GM21825 (cell line): Measurements from ENCODE around the gene C22orf23.
"Not testable (repeated sequence)": the region's sequence is repeated elsewhere in the genome, so short reads cannot be mapped to it uniquely, and the experiment has no call there.

Source experiments
- ATAC-seq: cut with Tn5 transposase; IDR thresholded peaks from one replicate; pipeline ENCODE4 v1.9.1; 2021; ENCODE audit warnings: mild to moderate bottlenecking, moderate library complexity; ENCODE audit not compliant: unreplicated experiment

C22orf23 gene

DNA sequence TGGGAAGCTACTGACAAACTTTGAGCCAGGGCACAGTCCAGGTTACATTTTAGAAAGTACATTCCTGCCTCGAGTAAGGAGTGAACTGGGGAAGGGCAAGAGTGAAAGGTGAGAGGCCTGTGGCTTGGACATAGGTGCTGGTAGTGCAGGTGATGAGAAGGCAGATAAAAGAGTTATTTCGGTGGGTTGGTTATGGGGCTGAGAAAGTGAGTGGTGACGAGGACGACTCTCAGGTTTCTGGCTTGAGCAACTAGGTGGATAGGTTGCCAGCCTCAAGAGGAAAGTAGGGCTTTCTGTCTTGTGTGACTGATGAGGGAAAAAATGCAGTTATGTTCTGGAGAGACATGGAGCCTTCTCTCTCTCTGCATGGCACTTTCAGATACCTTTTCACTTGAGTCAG is 3.8 kb upstream of the C22orf23 start:
- ATAC-seq: no peak

DNA sequence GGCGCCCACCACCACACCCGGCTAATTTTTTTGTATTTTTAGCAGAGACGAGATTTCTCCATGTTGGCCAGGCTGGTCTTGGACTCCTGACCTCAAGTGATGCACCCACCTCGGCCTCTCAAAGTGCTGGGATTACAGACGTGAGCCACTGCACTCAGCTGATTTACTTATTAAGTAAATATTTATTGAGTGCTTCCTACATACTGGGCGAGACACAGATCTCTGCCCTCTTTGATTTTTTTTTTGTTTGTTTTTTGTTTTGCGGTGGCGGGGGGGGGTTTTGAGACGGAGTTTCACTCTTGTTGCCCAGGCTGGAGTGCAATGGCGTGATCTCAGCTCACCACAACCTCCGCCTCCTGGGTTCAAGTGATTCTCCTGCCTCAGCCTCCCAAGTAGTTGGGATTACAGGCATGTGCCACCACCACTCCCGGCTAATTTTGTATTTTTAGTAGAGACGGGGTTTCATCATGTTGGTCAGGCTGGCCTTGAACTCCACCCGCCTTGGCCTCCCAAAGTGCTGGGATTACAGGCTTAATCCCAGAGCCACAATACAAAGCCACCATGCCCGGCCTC is 2.5 kb upstream of the C22orf23 start:
- ATAC-seq: not testable (repeated sequence)

DNA sequence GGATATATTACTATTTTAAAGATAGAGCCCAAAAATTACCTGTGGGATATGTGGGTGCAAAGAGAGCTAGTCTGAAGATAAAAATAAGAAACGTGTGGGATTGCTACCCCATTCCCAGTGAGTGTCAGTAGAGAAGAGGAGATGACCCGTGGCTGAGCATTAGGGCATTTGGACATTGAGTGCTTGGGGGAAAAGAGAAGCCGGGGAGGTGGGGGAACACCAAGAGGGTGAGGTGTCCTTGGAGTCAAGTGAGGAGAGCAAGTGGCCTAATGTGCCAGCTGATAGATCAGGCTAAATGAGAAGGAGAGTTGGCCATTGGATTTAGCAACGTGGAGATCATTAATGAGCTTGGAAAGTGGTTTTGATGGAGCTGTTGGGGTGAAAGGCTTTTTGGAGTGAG is 1.3 kb upstream of the C22orf23 start:
- ATAC-seq: no peak

DNA sequence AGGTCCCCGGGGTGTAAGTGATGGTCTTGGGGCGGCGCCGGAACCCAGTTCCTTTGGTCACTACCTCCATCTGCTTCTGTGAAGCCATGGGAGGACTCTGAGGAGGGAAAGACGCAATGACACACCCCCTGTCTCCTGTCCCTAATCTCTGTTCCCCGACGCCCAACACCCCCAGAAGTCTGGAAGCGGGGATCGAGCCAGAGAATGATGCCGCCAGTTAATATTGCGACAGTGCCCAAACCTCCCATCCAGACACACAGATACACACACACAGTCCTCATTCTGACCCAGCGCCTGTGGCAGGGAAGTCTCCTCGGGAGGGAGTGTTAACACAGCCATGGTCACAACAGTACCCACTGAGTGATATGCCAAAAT is 352 bp downstream of the C22orf23 start:
- no peak for ATAC-seq

DNA sequence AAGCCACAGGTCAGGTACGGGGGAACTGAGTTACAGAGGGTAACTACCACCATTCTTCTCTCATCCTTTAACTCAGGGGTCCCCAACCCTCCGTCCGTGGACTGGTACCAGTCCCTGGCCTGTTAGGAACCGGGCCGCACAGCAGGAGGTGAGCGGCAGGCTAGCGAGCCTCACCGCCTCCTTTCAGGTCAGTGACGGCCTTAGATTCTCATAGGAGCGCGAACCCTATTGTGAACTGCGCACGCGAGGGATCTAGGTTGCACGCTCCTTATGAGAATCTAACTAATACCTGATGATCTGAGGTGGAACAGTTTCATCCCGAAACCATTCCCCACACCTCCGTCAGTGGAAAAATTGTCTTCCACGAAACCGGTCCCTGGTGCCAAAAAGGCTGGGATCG is 772 bp downstream of the C22orf23 start:
- ATAC-seq: not testable (repeated sequence)

DNA sequence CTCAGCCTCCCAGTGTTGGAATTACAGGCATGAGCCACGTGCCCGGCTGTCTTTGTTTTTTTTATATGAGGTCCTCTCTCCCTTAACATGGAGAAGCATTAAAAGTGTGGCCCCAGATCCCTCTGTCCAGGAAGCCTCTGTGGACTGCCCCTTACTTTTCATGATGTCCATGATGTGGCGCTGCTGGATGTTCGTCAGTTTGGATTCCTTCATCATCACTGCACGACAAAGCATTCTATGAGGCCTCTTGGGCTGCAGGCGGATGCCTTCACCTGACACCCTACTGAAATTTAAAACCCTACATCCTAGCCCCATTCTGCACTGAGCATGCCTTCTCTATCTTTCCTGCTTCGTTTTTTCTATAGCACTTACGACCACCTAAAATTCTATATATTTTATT is 2.1 kb downstream of the C22orf23 start:
- ATAC-seq: no peak

DNA sequence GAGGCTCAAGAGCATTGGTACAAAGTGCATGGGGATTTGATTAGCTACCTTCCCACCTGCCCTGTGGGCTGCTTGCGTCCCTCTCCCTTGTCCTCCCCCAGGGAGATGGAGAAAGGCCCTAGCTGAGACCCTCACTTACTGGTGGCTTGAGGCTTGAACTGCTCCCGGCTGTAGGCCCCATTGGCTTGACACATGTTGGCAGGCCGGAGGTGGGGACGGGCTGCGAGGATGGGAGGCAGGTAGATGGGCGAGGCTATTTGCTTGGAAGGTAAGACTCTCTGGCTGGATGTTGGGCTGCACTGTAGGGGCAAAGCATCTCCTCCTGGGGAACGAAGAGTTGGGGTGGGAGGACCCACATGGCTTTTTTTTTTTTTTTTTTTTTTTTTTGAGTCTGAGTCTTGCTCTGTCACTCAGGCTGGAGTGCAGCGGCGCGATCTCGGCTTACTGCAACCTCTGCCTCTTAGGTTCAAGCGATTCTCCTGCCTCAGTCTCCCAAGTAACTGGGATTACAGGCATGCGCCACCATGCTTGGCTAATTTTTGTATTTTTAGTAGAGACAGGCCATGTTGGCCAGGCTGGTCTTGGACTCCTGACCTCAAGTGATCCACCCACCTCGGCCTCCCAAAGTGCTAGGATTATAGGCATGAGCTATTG is 6.1 kb downstream of the C22orf23 start:
- ATAC-seq: not testable (repeated sequence)

DNA sequence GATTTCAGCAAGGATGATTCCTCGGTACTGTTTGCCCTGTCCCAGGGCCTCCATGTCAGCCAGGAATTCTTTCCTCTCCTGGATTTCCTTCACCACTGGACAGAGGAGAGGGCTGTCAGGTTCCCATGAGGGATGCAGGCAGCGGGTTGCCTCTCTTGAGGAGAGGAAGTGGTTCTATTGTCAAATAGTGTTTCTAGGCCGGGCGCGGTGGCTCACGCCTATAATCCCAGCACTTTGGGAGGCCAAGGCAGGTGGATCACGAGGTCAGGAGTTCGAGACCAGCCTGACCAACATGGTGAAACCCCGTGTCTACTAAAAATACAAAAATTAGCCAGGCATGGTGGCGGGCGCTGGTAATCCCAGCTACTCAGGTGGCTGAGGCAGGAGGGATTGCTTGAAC is 9.0 kb downstream of the C22orf23 start:
- not testable (repeated sequence) for ATAC-seq

DNA sequence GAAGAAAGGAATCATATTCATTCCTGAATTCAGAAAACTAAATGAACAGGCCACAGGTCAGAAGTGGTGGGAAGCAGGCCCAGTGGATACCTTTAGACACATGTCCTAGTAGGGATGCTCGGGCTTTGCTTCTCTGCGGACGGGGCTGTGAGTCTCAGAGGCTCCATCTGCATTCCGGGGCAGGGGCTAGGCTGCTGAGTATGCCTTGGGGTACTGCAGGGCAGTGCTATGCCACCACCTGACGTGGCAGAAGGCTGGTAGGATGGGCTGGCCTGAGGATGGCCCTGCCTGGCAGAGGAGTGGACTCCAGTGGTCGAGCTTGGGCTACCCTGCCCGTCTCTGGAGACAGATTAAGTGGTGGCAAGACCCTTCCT is 9.6 kb downstream of the C22orf23 start:
- ATAC-seq: no peak

DNA sequence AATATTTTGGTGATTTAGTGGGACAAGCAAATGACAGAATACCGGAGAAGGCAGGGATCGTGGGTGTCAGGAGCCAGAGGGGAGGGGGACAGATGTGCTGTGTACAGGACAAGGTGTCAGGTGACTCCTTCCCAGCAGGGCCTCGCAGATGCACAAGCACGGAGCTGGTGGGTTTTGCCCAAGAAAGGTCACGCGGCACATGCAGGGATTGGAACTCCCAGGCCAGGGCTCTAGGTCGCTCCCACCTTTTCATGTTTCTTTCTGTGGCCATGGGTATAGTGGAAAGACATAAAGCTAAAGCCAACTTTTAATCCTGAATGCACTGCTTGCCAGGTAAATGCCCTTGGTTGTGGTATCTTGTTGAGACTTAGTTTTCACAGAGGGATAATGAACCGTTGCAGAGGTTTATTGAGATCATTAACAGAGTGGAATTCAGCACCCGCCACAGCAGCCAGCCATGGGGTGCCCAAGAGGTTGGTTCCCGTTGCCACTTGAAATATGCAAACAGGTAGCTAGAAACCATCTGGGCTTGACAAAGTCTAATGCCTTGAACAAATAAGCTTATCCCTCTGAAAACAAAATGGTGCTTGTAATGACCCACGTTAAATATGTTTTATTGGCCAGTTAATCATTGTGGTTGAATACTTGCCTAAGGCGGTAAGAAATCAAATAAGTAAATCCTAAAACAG is 10.1 kb downstream of the C22orf23 start:
- ATAC-seq: no peak

DNA sequence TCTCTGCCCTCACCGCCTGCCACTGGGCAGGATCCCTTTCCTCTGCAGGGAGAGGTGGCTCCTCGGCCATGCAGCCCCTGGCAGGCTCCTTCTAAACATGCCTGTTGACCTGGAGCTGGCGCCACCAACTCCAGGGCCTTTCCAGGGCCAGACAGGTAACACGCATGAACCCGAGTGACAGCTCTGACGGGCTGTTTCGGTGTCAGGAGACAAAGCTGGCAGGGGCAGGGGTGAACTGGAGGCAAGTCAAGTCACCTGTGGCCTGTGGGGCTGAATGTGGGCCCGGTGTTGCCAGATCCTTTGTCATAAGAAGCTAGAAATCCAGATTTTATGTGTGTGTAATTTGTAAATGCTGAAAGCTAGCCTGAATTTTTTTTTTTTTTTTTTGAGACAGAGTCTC is 11.3 kb downstream of the C22orf23 start:
- no peak for ATAC-seq

DNA sequence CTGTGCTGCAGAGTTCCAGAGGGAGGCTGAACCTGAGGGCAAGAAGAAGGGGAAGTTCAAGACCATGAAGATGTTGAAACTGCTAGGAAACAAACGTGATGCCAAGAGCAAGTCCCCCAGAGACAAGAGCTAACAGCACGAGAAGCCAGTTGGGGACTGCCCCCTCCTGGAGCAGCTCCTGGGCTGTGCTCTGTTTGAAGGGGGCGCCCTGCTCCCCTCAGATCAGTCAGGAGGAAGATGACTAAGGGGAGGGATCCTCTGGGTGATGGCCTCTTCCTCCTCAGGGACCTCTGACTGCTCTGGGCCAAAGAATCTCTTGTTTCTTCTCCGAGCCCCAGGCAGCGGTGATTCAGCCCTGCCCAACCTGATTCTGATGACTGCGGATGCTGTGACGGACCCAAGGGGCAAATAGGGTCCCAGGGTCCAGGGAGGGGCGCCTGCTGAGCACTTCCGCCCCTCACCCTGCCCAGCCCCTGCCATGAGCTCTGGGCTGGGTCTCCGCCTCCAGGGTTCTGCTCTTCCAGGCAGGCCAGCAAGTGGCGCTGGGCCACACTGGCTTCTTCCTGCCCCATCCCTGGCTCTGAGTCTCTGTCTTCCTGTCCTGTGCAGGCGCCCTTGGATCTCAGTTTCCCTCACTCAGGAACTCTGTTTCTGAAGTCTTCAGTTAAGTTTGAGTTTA is 12.6 kb downstream of the C22orf23 start:
- no peak for ATAC-seq

DNA sequence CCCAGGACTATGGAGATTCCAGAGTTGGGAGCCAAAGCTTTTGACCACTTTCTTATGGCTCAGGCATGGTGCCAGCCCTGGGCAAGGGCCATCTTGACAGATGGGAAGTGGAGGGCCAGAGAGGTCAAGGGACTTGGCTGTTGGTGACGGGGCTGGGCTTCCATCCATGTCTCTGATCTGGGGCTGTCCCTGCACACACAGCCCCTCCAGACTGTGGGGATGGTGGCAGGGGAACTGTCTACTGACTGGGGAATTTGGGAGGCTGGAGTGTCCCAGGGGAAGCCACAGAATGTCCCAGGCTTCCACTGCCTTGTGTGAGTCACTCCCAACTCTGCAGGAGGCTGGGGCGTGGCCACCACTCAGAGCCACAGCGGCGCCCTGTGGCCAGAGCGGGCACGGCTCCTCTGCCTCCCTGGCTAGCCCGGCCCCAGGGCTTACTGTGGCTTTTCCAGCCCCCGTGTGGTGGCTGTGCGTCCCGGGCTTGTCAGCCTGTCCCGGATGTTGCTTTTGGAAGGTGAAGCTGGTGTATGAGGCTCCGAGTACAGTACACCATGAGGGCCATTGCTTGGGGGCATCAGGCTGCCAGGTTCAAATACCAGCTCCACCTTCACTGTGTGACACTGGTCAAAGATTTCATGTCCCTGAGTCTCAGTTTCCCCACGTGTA is 19.6 kb downstream of the C22orf23 start:
- peak; percentile 85 for ATAC-seq

DNA sequence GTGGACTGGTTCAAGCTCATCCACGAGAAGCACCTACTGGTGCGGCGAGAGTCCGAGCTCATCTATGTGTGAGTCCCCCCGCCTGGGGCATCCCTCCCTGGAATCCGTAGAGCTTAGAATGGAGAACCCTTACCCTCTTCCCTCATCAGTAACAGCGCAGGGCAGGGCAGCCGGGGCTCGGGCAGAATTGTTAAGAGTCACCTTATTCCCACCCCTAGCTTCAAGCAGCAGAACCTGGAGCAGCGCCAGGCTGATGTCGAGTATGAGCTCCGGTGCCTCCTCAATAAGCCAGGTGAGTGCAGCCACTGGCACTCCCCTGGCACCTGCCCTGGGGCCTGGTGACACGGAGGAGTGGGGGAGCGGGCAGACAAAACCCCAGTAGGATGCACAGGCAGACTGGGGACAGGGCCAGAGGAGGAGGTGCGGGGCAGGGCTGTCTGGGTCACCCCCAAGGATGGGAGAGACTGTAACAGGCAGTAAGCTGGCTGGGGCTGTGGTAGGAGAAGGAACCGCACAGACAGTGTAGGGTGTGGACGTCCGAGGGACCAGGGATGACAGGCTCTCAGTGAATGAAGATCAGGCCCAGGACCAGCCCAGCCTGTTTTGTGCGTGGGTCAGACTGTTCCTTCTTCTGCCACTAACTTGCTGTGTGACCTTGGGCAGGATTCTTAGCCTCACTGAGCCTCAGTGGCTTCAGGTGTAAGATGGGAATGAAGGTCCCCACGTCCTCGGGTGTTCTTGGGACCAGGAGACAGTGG is 20.4 kb downstream of the C22orf23 start:
- no peak for ATAC-seq

DNA sequence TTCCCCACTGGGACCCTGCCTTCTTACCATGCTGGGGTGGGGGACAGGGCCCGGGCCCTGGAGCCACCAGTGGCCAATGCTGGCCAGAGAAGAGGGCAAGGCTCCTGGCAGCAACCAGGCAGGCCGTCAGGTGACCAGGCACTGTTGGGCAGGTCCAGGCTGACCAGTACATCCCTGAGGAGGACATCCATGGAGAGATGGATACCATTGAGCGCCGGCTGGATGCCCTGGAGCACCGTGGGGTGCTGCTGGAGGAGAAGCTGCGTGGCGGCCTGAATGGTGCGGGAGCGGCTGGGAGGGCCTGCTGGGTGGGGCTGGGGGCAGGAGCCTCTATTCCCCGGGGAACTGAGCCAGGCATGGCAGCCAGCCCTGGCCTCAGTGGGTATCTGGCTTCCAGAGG is 21.0 kb downstream of the C22orf23 start:
- ATAC-seq: no peak

DNA sequence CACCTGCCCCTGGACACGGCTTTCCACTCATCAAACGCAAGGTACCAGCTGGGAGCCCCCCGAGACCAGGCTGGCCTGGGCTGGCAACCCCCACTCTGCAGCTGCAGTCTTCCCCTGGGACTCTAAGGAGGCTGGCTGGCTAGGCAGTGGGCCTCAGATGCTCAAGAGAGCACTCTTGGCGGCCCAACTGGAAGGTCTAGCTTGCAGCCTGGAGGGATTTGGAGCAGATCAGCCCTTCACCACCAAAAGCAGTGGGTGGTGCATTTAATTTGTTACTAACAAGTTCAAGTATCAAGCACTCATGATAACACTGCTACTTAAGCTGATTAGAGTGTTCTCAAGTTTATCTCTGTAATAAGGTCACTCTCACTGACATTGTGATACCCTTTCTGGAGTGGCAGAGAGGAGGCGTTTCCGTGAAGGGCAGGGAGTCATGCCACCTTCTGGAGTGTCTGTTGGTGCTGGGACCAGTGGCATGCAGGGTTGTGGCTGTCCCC is 21.5 kb downstream of the C22orf23 start:
- no peak for ATAC-seq

DNA sequence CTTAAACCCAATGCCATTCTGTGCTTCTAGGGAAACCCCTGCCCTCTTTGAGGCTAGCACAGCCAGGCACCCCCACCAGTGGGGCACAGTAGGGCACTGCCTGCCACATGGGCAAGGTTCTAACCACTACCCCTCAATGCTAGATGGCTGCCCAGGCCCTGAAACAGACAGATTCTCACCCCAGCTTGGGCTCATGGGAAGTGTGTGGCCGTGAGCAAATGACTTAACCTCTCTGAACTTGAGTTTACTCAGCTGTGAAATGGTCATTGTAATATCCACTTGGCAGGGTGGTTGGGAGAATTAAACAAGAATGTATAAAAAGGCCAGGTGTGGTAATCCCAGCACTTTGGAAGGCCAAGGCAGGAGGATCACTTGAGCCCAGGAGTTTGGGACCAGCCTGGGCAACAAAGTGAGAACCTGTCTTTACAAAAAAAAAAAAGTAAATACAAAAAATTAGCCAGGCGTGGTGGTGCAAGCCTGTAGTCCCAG is 22.4 kb downstream of the C22orf23 start:
- no peak for ATAC-seq

DNA sequence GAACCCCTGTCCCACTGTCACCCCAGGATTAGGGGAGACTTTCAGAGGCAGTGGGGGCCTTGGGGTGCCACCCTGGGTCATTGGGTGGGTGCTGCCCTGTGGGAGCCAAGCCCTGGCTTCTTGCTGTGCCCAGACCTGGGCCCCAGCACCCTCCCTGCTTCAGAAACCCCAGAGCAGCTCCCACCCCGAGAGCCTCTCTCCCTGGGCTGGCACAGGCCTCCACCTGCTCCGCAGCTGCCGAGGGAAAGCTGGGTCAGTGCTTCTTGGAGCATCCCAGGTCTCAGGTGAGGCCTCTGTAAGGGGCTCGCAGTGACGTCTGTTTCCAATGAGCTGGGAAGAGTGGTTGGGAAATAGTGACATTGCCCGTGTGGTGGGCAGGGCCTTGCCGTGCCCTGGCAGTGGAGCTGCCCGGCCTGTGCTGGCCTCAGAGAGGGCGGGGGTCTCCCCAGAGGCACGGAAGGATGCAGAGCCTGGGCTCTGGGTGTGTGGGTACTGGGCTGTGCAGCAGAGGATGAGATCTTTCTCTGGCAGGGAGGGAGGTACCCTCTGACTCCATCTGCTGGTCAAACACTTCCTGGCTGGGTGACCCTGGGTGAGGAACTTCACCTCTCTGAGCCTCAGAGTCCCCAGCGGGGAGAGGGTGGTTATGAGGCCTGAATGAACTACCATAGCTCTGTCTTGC is 23.0 kb downstream of the C22orf23 start:
- ATAC-seq: no peak

DNA sequence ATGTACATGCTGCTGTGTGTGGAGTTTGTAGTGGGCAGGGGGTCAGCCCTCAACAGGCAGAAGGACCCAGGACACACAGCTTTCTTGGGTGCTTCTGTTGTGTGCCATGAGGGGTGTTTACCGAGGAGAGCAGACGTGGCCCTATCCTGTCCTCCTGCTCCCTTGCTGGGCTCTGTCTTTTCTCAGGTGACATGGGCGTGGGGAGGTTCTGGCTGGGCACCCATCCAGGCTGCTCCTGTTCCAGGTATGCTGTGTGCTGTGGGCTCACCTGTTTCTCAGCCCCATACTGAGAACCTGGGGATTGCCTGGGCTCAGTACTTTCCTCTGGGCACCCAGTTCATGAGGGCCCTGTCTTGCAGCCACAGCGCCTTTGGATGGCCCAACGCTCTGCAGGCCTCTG is 24.0 kb downstream of the C22orf23 start:
- no peak for ATAC-seq

DNA sequence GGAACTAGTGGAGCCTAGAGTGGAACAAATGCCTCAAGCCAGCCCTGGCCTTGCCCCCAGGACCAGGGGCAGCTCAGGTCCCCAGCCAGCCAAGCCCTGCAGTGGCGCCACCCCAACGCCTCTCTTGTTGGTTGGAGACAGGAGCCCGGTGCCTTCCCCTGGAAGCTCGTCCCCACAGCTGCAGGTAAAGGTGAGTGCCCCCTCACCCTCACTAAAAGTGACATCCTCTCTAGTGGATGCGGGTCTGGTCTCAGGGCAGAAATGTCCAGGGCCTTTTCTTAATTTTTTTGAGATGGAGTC is 25.8 kb downstream of the C22orf23 start:
- ATAC-seq: no peak
